ENCODE data around the gene TRIOBP. TPM values are rescaled to one million over a fixed set of nuclear protein-coding genes. Genes with fewer than 3 reads are reported as not detected.
A peak's percentile ranks its signal among the peaks of the same experiment; 100 is the strongest.

Gene TRIOBP
- total and polyA plus RNA-seq, 12 donors, result 34.7 to 115 (median 82.4) TPM

- H3K27ac ChIP-seq, result peak overlapping the region in 1 of 10 donors; percentile 6
- no peak overlapping the region for H3K4me3 ChIP-seq
- DNase-seq, result no peak
- no peaks in the 10 kb centered on the region for H3K27me3 ChIP-seq
- H3K36me3 ChIP-seq, result peaks cover 0 to 36% (median 15%) of the 10 kb centered on the region in 9 donors
- WGBS, 2 donors, result 77 to 83% methylated on average over 10 of the region's 10 CpGs
- no peak for TF ChIP-seq CTCF (IDR thresholded peaks at IDR 0.05)
- ATAC-seq, result peak in 1 of 8 donors; percentile 5
- peaks cover 0 to 22% (median 9%) of the 10 kb centered on the region in 9 donors for H3K4me1 ChIP-seq
- H3K9me3 ChIP-seq, result no peaks in the 10 kb centered on the region
- intact Hi-C loops (cut with DNase I), result no loop called here
These were observed 79.8 kb downstream of the TRIOBP start for GRCh38 chr22:37776639-37777005.

GRCh38 chr22:37777122-37777687 is 80.4 kb downstream of the TRIOBP start:
- no peaks in the 10 kb centered on the region for H3K9me3 ChIP-seq
- WGBS, 2 donors, result 39 to 42% methylated on average over 11 of the region's 11 CpGs
- H3K4me3 ChIP-seq, result no peak overlapping the region
- intact Hi-C loops (cut with DNase I), result no loop called here
- H3K27me3 ChIP-seq, result no peaks in the 10 kb centered on the region
- ATAC-seq (peak in 6 of 8 donors; percentile 2 to 36 (median 22)), DNase-seq (peak; percentile 31 to 40)
- peaks cover 0 to 24% (median 9%) of the 10 kb centered on the region in 9 donors for H3K4me1 ChIP-seq
- peak overlapping the region in 1 of 10 donors; percentile 6 for H3K27ac ChIP-seq
- H3K36me3 ChIP-seq, result peaks cover 0 to 30% (median 11%) of the 10 kb centered on the region in 9 donors
- TF ChIP-seq CTCF (IDR thresholded peaks at IDR 0.05), result no peak

GRCh38 chr22:37778370-37779009 is 81.6 kb downstream of the TRIOBP start:
- H3K4me1 ChIP-seq, result peaks cover 0 to 33% (median 10%) of the 10 kb centered on the region in 9 donors
- DNase-seq, result no peak
- H3K27ac ChIP-seq, result no peak overlapping the region
- TF ChIP-seq CTCF (IDR thresholded peaks at IDR 0.05), result no peak
- H3K4me3 ChIP-seq, result no peak overlapping the region
- no peak for ATAC-seq
- peaks cover 0 to 17% (median 3%) of the 10 kb centered on the region in 9 donors for H3K36me3 ChIP-seq
- intact Hi-C loops (cut with DNase I), result no loop called here
- no peaks in the 10 kb centered on the region for H3K27me3 ChIP-seq
- WGBS, 2 donors, result 88 to 89% methylated on average over 10 of the region's 10 CpGs
- no peaks in the 10 kb centered on the region for H3K9me3 ChIP-seq

GRCh38 chr22:37781434-37782059 is 84.7 kb downstream of the TRIOBP start:
- H3K27me3 ChIP-seq, result no peaks in the 10 kb centered on the region
- H3K4me3 ChIP-seq, result no peak overlapping the region
- DNase-seq (no peak), ATAC-seq (peak in 1 of 8 donors; percentile 15)
- peak in 4 of 9 donors; percentile 17 to 26 (median 21) for TF ChIP-seq CTCF (IDR thresholded peaks at IDR 0.05)
- 68 to 75% methylated on average over 13 of the region's 13 CpGs for WGBS, 2 donors
- H3K4me1 ChIP-seq, result peaks cover 0 to 43% (median 11%) of the 10 kb centered on the region in 9 donors
- no peaks in the 10 kb centered on the region for H3K9me3 ChIP-seq
- no peaks in the 10 kb centered on the region for H3K36me3 ChIP-seq
- no peak overlapping the region for H3K27ac ChIP-seq
- intact Hi-C loops (cut with DNase I), result no loop called here
